ENCODE data around the gene TBC1D8.

- TF ChIP-seq JUN (CRISPR knock-in tag; IDR thresholded peaks at IDR 0.05): no peak
- TF ChIP-seq TCF7L2 (IDR thresholded peaks at IDR 0.05; ENCODE audit: low read depth, low read length): no peak
- no peak for TF ChIP-seq AHDC1 (CRISPR knock-in tag; IDR thresholded peaks at IDR 0.05; ENCODE audit: borderline replicate concordance)
- TF ChIP-seq XBP1 (CRISPR knock-in tag; IDR thresholded peaks at IDR 0.05): no peak
- no peak for TF ChIP-seq BCLAF1 (IDR thresholded peaks at IDR 0.05)
- TF ChIP-seq ZBTB34 (CRISPR knock-in tag; IDR thresholded peaks at IDR 0.05): no peak
- no peak for TF ChIP-seq ZNF556 (CRISPR knock-in tag; IDR thresholded peaks at IDR 0.05; ENCODE audit: borderline replicate concordance)
- no peak for TF ChIP-seq SP1 (IDR thresholded peaks at IDR 0.05)
- TF ChIP-seq SP1 (CRISPR knock-in tag; IDR thresholded peaks at IDR 0.05): no peak
Measured at GRCh38 chr2:100983201-100983600, 168.0 kb downstream of the TBC1D8 start.

All from HepG2 (cell line).